ENCODE results near the gene CARS2. TPM values are rescaled to one million over a fixed set of nuclear protein-coding genes. Genes with fewer than 3 reads are reported as not detected.

Gene CARS2
- total and polyA plus RNA-seq, 2 experiments from 2014 or later: 75.7 to 96.7 TPM

- WGBS, 2 experiments (ENCODE audit: low coverage in 1 of 2, low lambda C conversion rate in 2 of 2, missing lambda C conversion rate in 2 of 2): 95 to 96% methylated on average over 16 of the region's 16 CpGs
- H3K9ac ChIP-seq: no peak overlapping the region
- no peak for TF ChIP-seq EZH2 (IDR thresholded peaks at IDR 0.05; ENCODE audit: insufficient read depth, poor library complexity, severe bottlenecking)
- no peak for TF ChIP-seq EZH2phosphoT487 (IDR thresholded peaks at IDR 0.05; ENCODE audit: insufficient read depth, low read depth)
- peaks cover 7% of the 10 kb centered on the region; the same call in 1 of the 2 replicates for H3K79me2 ChIP-seq (ENCODE audit: insufficient read depth)
- no peaks in the 10 kb centered on the region for H3K9me2 ChIP-seq (ENCODE audit: insufficient read depth)
- H4K20me1 ChIP-seq (ENCODE audit: insufficient read depth): no peaks in the 10 kb centered on the region
- DNase-seq: no peak
- no peaks in the 10 kb centered on the region for H3K4me1 ChIP-seq (ENCODE audit: insufficient read depth)
- H3F3A ChIP-seq (ENCODE audit: insufficient read depth): no peaks in the 10 kb centered on the region
- no peak overlapping the region for H3K4me3 ChIP-seq
- peaks cover 11% of the 10 kb centered on the region for H3K36me3 ChIP-seq (ENCODE audit: low read depth)
- no peaks in the 10 kb centered on the region for H3K27me3 ChIP-seq (replicated peaks; ENCODE audit: insufficient read depth)
- H3K4me2 ChIP-seq (ENCODE audit: unreplicated experiment): no peak overlapping the region
- H3K9me3 ChIP-seq (ENCODE audit: low read depth): no peaks in the 10 kb centered on the region
- no peak overlapping the region for H3K27ac ChIP-seq
- in situ Hi-C loops (cut with MboI): no loop called here
- H2AFZ ChIP-seq: no peak overlapping the region
Observed at GRCh38 chr13:110687736-110688135, 18.2 kb downstream of the CARS2 start.

- no peak overlapping the region for H3K9ac ChIP-seq
- H3K4me2 ChIP-seq (ENCODE audit: unreplicated experiment): no peak overlapping the region
- no peaks in the 10 kb centered on the region for H3K4me1 ChIP-seq (ENCODE audit: insufficient read depth)
- no peak overlapping the region for H2AFZ ChIP-seq
- no peaks in the 10 kb centered on the region for H3K27me3 ChIP-seq (replicated peaks; ENCODE audit: insufficient read depth)
- H3K4me3 ChIP-seq: no peak overlapping the region
- WGBS, 2 experiments (ENCODE audit: low coverage in 1 of 2, low lambda C conversion rate in 2 of 2, missing lambda C conversion rate in 2 of 2): 87 to 88% methylated on average over 11 of the region's 11 CpGs
- no peak for DNase-seq
- H3K9me2 ChIP-seq (ENCODE audit: insufficient read depth): no peaks in the 10 kb centered on the region
- no peaks in the 10 kb centered on the region for H3K9me3 ChIP-seq (ENCODE audit: low read depth)
- H4K20me1 ChIP-seq (ENCODE audit: insufficient read depth): no peaks in the 10 kb centered on the region
- in situ Hi-C loops (cut with MboI): no loop called here
- H3K27ac ChIP-seq: no peak overlapping the region
- no peaks in the 10 kb centered on the region for H3K79me2 ChIP-seq (ENCODE audit: insufficient read depth)
- H3K36me3 ChIP-seq (ENCODE audit: low read depth): peaks cover 24% of the 10 kb centered on the region
- H3F3A ChIP-seq (ENCODE audit: insufficient read depth): no peaks in the 10 kb centered on the region
- no peak for TF ChIP-seq EZH2phosphoT487 (IDR thresholded peaks at IDR 0.05; ENCODE audit: insufficient read depth, low read depth)
- TF ChIP-seq EZH2 (IDR thresholded peaks at IDR 0.05; ENCODE audit: insufficient read depth, poor library complexity, severe bottlenecking): no peak
Observed at GRCh38 chr13:110685305-110686020, 20.5 kb downstream of the CARS2 start.

GRCh38 chr13:110684388-110685056 is 21.4 kb downstream of the CARS2 start:
- 93 to 96% methylated on average over 8 of the region's 8 CpGs for WGBS, 2 experiments (ENCODE audit: low coverage in 1 of 2, low lambda C conversion rate in 2 of 2, missing lambda C conversion rate in 2 of 2)

GRCh38 chr13:110683921-110684320 is 22.0 kb downstream of the CARS2 start:
- Histone ChIP-seq H3K4me1 (ENCODE audit: insufficient read depth) (no peaks in the 10 kb centered on the region), H3K9ac (no peak overlapping the region), H3K36me3 (ENCODE audit: low read depth) (peaks cover 24% of the 10 kb centered on the region), H3F3A (ENCODE audit: insufficient read depth) (no peaks in the 10 kb centered on the region), H3K27ac (no peak overlapping the region), H3K27me3 (replicated peaks; ENCODE audit: insufficient read depth) (no peaks in the 10 kb centered on the region), H4K20me1 (ENCODE audit: insufficient read depth) (no peaks in the 10 kb centered on the region), H3K9me3 (ENCODE audit: low read depth) (no peaks in the 10 kb centered on the region), H2AFZ (no peak overlapping the region), H3K9me2 (ENCODE audit: insufficient read depth) (no peaks in the 10 kb centered on the region), H3K4me3 (no peak overlapping the region), H3K79me2 (ENCODE audit: insufficient read depth) (no peaks in the 10 kb centered on the region), H3K4me2 (ENCODE audit: unreplicated experiment) (no peak overlapping the region)
- DNase-seq: no peak
- no peak for TF ChIP-seq EZH2phosphoT487 (IDR thresholded peaks at IDR 0.05; ENCODE audit: insufficient read depth, low read depth)
- WGBS, 2 experiments (ENCODE audit: low coverage in 1 of 2, low lambda C conversion rate in 2 of 2, missing lambda C conversion rate in 2 of 2): 87 to 92% methylated on average over 5 of the region's 5 CpGs
- in situ Hi-C loops (cut with MboI): no loop called here

More at GRCh38 chr13:110684388-110685056, 21.4 kb downstream of the CARS2 start:
- no peak for TF ChIP-seq EZH2phosphoT487 (IDR thresholded peaks at IDR 0.05; ENCODE audit: insufficient read depth, low read depth)
- TF ChIP-seq EZH2 (IDR thresholded peaks at IDR 0.05; ENCODE audit: insufficient read depth, poor library complexity, severe bottlenecking): no peak
- Histone ChIP-seq H2AFZ (no peak overlapping the region), H3K4me1 (ENCODE audit: insufficient read depth) (no peaks in the 10 kb centered on the region), H3K9ac (no peak overlapping the region), H3K79me2 (ENCODE audit: insufficient read depth) (no peaks in the 10 kb centered on the region), H3K36me3 (ENCODE audit: low read depth) (peaks cover 24% of the 10 kb centered on the region), H3K4me3 (no peak overlapping the region), H4K20me1 (ENCODE audit: insufficient read depth) (no peaks in the 10 kb centered on the region), H3K27ac (no peak overlapping the region), H3F3A (ENCODE audit: insufficient read depth) (no peaks in the 10 kb centered on the region), H3K27me3 (replicated peaks; ENCODE audit: insufficient read depth) (no peaks in the 10 kb centered on the region), H3K9me2 (ENCODE audit: insufficient read depth) (no peaks in the 10 kb centered on the region), H3K9me3 (ENCODE audit: low read depth) (no peaks in the 10 kb centered on the region), H3K4me2 (ENCODE audit: unreplicated experiment) (no peak overlapping the region)
- DNase-seq: no peak
- in situ Hi-C loops (cut with MboI): no loop called here
